NCI-H1930 (cell line): ENCODE measurements around the gene DDN.
A peak's percentile ranks its signal among the peaks of the same experiment; 100 is the strongest.

Experiments used
- DNase-seq, 2 experiments: peaks; one replicate each; lab custom pipeline; 2025; lab: John Stamatoyannopoulos, UW

Gene DDN

GRCh38 chr12:48999371-49000131 is at the start of gene DDN:
Gene DDN, minus strand, starts transcription at chr12:48999375. Its CDS starts 88 bp downstream, at chr12:48999287.
- peak; percentile 14 to 49 for DNase-seq

DNA sequence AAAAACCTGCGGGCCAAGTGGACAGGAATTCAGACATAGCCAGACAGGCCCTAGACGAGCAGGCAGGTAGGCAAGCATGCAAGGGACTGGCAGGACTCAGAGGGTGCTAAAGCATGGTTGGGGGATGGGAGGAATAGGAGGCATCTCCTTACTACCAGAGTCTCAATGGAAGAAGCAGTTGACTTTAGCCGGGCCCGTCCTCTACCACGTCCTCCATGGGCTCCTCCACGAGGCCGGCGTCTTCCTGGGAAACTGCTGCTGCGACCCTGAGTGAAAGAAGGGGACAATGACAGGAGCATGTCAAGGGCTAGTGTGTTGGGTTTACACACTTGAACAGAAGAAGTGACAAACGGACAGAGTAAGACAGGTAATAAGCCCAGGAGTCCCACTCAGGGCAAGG is 49.8 kb upstream of the DDN start:
- no peak for DNase-seq

DNA sequence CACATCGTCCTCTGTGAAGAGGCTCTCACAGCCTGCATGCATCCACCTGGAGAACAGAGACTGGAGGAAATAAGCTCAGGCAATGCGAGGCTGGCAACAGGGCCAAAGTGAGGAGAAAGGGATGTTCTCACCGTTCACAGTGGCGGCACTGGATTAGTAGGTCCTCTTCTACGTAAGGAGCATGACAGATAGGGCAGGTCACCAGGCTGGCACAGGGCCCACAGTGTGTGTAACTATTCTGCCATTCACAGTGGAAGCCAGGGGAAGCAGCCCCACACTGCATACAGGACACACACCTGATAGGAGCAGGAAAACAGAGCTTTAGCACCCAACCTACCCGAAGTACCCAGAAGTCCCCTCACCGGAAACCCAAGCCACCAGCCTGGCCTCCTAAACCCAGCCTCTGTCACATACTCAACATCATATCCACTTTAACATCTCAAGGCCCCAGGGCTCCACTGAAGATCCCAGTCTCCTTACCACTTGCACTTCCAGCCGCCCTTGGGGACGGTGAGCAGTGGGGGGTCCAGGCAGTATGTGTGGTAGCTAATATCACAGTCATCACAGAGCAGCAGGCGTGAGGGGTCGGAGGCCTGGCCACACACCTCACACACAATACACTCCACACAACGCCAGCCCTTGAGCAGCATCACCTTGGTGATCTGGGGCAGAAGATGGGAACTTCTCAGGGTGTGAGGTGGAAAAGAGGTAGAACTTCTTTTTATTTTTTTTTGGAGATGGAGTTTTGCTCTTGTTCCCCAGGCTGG is 47.1 kb upstream of the DDN start:
- no peak for DNase-seq

- DNase-seq: no peak
Observed at GRCh38 chr12:49044660-49045059, 45.5 kb upstream of the DDN start.

- peak in 1 of 2 experiments; percentile 28 for DNase-seq
Observed at GRCh38 chr12:49043856-49044258, 44.7 kb upstream of the DDN start.

GRCh38 chr12:49043241-49043640 is 44.1 kb upstream of the DDN start:
- no peak for DNase-seq

- DNase-seq: no peak
Observed at GRCh38 chr12:49041881-49042484, 42.8 kb upstream of the DDN start.

DNA sequence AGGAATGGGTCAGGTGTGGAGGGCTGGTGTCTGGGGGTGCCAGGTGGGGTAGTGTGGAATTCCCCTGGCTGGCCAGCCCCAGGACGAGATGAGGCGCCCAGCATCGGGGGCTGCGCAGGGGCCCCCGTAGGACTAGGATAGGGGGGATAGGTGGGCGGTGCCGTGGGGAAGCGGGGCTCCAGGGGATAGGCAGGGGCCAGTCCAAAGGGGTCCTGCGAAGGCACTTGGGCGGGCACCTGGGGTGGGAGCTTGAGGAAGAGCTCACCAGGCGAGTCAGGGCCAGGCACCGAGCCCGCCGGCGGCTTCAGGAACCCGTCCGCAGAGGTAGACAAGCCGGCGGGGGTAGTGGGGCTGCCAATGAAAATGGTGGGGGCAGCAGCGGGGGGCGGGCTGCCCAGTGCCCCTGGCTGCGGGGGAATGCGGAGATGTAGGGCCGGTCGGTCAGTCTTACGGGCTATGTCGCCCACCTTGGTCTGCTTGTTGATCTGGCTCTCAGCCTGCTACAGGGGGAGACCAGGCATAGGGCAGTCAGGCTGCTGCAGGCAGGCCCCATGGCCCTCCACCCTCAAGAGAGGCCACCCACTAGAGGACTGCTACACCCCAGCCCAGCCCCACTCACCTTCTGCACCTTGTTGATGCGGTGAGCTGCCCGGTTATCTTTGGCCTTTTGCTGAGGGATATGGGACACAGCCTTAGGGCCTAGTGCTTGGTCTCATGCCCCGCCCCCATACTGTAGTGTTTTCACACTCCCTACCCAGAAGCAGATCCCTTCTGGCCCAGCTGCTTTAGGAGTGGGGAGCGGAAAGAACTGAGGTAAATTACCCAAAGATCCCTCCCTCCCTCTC is 42.1 kb upstream of the DDN start:
- no peak for DNase-seq

GRCh38 chr12:49040364-49040855 is 41.2 kb upstream of the DDN start:
- DNase-seq: no peak

GRCh38 chr12:49039421-49040363 is 40.5 kb upstream of the DDN start:
- DNase-seq: no peak

DNA sequence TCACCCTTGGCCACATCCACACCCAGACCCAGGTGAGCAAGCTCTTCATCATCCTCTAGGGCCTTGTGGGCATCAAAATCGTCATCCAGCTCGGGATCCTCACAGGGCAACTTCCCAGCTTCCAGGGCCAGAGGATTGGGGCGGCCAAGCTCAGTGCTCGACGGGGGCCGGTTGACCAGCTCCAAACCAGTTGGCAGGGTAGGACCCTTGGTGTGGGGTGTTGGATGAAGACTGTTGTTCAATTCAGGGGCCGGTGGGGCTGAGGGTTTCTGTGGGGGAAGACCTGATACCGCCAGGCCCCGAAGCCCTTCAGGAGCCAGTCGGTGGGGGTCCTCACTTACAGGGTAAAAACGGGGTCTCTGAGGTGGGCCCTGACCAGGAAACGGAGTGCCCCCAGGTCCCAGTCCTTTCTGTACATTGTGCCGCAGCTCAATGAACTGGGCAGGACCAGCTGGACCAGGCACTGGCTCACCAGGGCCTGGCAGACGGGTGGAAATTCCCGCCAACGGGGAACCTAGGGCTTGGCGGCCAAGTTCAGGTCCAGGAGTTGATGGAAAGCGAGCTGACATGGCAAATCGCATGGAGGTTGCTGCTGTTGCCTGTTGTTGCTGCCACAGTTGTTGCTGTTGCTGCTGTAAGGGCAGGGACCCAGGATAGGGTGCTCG is 39.2 kb upstream of the DDN start:
- DNase-seq: no peak

GRCh38 chr12:49037947-49038237 is 38.7 kb upstream of the DDN start:
- no peak for DNase-seq

- no peak for DNase-seq
Observed at GRCh38 chr12:49037111-49037946, 38.2 kb upstream of the DDN start.

DNA sequence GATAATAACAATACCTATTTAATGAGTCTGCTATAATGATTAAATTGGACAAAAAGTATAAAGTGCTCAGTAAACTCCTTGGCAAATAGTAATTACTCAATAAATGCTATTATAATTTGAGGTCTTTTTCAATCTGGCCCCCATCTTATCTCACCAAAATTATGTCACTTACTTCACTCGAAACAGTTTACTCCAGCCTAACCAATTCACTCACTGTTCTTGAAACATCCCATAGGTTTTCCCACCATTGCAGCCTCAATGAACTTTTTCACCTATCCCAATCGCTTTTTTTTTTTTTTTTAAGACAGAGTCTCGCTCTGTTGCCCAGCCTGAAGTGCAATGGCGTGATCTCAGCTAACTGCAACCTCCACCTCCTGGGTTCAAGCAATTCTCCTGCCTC is 36.9 kb upstream of the DDN start:
- no peak for DNase-seq

- DNase-seq: no peak
Observed at GRCh38 chr12:49034286-49034622, 35.1 kb upstream of the DDN start.

- DNase-seq: no peak
Observed at GRCh38 chr12:49033611-49034285, 34.6 kb upstream of the DDN start.

- DNase-seq: no peak
Observed at GRCh38 chr12:49032679-49033447, 33.7 kb upstream of the DDN start.

- no peak for DNase-seq
Observed at GRCh38 chr12:49032276-49032675, 33.1 kb upstream of the DDN start.
